Lower leg skin (tissue), 3 donors: Measurements from ENCODE around the gene UBASH3A.

Experiments used
- POLR2A ChIP-seq, 2 donors: fragments of 450-650 bp; IDR thresholded peaks; one replicate each; pipeline ENCODE4 v1.6.1; 2016 to 2017; ENCODE audit warnings: antibody characterized with exemption in 2 of 2, mild to moderate bottlenecking in 1 of 2, moderate library complexity in 1 of 2
- TF ChIP-seq, protein P1 (sequence below), 3 donors: fragments of 450-650 bp; IDR thresholded peaks; one replicate each; pipeline ENCODE4 v1.5.1; 2016; ENCODE audit warnings: antibody characterized with exemption in 3 of 3, mild to moderate bottlenecking in 3 of 3, moderate library complexity in 2 of 3

DNA sequence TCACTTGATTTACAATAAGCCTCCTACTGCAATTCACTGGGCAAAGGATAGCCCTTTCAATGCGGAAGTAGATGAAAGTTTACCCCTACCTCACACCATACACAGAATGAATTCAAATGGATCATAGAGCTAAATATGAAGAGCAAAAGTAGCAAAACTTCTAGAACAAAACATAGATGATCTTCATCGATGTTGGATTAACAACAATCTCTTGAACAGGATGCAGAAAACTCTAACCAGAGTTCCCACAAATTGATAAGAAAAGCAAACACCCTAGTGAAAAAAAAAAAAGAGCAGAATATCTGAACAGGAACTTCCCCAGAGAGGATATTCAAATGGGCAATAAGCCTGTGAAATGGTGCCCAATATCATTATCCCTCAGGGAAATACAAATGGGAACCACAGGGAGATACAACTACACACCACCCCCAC lies 1.9 kb upstream of the UBASH3A start:
- TF ChIP-seq, protein P1, sequence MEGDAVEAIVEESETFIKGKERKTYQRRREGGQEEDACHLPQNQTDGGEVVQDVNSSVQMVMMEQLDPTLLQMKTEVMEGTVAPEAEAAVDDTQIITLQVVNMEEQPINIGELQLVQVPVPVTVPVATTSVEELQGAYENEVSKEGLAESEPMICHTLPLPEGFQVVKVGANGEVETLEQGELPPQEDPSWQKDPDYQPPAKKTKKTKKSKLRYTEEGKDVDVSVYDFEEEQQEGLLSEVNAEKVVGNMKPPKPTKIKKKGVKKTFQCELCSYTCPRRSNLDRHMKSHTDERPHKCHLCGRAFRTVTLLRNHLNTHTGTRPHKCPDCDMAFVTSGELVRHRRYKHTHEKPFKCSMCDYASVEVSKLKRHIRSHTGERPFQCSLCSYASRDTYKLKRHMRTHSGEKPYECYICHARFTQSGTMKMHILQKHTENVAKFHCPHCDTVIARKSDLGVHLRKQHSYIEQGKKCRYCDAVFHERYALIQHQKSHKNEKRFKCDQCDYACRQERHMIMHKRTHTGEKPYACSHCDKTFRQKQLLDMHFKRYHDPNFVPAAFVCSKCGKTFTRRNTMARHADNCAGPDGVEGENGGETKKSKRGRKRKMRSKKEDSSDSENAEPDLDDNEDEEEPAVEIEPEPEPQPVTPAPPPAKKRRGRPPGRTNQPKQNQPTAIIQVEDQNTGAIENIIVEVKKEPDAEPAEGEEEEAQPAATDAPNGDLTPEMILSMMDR (IDR thresholded peaks at IDR 0.05) = no peak
- TF ChIP-seq POLR2A (IDR thresholded peaks at IDR 0.05) = no peak
